NCI-H524 (cell line): ENCODE data around the gene RETREG1.
"Not testable (repeated sequence)": the region's sequence is repeated elsewhere in the genome, so short reads cannot be mapped to it uniquely, and the experiment has no call there.

ENCODE experiments used
- DNase-seq, 2 experiments: peaks; one replicate each; lab custom pipeline; 2025; lab: John Stamatoyannopoulos, UW

RETREG1 gene

DNA sequence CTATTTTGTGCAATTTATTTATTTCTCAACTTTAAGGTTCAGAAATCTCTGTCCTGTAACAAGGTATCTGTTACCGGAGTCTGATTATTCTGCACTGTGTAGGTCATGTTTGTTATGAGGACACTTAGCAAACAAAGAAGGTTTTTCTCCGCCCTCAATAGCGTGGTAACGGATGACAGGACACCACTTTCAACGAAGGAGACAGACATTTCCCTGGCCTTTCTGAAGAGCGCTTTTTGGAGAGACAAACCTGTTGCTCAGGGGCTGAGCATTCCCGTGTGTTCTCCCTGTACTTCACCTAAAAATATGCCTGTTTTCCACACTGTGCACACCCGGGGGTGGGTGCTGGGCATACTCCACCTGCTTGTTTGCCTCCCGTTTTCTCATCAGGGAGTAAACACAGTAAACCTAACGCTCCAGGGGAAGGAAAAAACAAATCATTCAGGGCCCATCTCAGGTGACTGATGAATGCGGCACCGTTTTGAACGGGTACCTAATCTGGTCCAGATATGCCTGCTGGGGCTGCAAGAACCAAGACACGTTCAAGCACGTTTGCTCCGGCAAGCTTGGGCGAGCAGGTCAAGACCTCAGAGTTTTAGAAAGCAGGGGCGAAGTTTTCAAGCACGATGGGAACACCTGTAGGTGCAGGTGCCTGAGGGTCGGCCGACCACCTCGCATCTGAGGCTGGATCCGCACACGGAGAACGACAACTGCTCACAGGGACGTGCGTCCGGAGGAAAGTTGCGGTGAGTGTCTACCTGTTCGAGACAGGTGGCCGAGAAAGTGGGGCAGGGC is 859 bp downstream of the RETREG1 start:
- DNase-seq = no peak

DNA sequence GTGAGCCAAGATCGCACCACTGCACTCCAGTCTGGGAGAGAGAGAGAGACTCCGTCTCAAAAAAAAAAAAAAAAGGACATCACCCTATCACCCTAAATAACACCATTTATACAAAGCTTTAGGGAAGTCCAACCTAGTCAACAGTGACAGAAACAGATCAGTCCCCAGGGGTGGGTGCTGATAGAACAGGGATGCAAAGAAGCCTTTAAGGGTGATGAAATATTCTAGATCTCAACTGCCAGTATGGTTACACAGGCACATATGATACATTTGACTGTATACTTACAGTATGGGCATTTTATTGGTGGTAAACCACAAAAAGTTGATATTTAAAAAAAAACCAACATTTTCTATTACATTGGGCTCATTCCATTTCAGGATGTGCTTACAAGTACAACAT is 4.8 kb downstream of the RETREG1 start:
- DNase-seq = no peak

DNA sequence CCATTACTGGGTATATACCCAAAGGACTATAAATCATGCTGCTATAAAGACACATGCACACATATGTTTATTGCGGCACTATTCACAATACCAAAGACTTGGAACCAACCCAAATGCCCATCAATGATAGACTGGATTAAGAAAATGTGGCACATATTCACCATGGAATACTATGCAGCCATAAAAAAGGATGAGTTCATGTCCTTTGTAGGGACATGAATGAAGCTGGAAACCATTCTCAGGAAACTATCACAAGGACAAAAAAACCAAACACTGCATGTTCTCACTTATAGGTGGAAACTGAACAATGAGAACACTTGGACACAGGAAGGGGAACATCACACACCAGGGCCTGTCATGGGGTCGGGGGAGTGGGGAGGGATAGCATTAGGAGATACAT is 5.9 kb downstream of the RETREG1 start:
- not testable (repeated sequence) for DNase-seq

DNA sequence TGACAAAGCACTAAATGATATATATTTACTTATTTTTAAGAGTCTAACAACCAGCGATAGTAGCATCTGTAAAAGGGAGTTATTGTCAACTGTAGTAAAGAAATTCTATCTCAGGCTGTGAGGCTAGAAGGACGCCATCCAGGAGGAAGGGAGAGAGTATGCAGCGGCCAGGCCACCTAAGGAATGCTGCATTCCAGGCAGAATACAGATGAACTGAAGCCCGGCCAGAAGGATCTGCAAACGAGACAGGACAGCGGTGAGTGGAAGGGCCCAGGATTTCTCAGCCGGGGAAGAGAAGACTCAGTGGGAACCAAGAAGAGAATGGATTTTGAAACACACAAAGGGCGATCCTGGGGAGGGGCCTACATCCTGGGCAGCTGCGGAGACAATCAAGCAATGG is 7.4 kb downstream of the RETREG1 start:
- no peak for DNase-seq

DNA sequence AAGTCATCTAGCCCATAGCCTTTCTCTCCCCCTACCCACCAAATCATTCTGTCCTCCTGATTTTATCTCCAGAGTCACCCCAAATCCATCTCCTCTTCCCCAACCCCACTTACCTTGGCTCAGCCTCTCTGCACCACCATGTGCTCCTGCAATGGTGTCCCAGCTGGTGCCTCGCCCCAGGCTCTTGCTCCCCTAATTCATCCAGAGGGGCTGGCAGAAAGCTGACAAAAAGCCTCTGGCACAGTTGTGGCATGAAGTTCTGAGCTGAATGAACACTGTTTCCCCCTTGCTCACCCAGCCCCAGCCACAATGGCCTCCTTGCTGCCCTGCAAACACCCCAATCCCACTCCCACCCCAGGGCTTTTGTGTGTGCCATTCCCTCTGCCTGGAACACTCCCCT is 10.2 kb downstream of the RETREG1 start:
- DNase-seq = no peak

GRCh38 chr5:16603701-16604100 is 13.1 kb downstream of the RETREG1 start:
- no peak for DNase-seq

DNA sequence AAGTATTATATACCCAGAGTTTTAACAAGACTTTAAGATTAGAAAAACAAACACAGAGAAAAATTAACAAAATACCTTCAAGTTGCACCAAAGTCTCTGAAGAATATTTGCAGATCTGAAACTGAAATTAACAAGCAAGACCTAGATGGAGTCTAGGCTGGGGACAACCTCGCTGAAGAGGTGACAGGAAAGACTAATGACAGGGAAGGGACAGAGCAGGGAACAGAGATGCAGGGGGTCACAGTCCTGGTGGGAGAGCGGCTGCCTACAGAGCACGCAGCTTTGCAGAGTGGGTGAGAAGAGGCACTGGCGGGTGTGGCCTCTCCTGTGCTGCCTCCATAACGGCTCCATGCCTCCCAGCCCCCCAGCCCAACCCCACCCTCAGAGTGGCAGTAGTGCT is 13.5 kb downstream of the RETREG1 start:
- no peak for DNase-seq

- DNase-seq = no peak
Measured at GRCh38 chr5:16602182-16602581, 14.6 kb downstream of the RETREG1 start.

- DNase-seq = no peak
Measured at GRCh38 chr5:16600946-16601345, 15.9 kb downstream of the RETREG1 start.

- DNase-seq = no peak
Measured at GRCh38 chr5:16600397-16600796, 16.4 kb downstream of the RETREG1 start.

DNA sequence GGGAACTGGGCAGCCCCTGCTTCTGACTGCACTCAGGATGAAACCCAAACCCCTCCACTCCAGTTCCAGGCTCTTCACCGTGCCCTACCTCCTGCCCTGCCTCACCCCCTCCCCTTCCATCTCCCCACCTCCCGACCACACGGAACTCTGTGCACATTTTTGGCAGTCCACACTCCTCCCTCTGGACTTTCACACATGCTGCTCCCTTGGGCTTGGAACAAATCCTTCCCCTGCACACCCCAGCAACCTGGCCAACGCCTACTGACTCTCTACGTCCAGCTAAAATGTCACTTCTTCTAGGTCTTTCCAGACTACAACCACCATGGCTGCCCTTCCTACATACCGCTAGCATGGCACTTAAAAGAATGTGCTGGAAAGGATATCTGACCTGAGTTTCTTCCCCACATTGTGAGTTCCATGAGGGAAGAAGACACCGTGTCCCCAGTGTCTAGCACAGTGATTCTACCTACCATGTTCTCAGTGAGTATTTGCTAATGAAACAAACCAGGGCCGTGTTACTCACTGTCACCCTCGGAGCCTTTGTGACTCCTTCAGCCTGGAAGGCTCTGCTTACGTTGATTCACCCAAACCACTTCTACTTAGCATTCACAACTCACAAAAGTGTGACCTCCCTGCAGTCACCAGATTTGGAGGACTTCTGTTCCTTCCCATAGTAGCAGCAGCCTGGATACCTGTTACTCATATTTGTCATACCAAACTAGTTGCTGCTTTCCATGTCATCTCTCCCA is 18.7 kb downstream of the RETREG1 start:
- no peak for DNase-seq

GRCh38 chr5:16596581-16596940 is 20.2 kb downstream of the RETREG1 start:
- no peak for DNase-seq

GRCh38 chr5:16595881-16596580 is 20.8 kb downstream of the RETREG1 start:
- DNase-seq = no peak

- DNase-seq = no peak
Measured at GRCh38 chr5:16593628-16594027, 23.2 kb downstream of the RETREG1 start.

GRCh38 chr5:16593013-16593412 is 23.8 kb downstream of the RETREG1 start:
- no peak for DNase-seq

DNA sequence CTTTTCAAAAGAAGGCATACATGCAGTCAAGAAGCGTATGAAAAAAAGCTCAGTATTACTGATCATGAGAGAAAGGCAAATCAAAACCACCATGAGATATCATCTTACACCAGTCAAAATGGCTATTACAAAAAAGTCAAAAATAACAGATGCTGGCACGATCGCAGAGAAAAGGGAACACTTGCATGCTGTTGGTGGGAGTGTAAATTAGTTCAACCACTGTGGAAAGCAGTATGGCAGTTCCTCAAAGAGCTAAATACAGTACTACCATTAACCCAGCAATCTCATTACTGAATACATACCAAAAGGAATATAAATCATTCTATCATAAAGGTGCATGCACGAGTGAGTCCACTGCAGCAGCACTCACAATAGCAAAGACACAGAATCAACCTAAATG is 24.5 kb downstream of the RETREG1 start:
- DNase-seq = no peak

DNA sequence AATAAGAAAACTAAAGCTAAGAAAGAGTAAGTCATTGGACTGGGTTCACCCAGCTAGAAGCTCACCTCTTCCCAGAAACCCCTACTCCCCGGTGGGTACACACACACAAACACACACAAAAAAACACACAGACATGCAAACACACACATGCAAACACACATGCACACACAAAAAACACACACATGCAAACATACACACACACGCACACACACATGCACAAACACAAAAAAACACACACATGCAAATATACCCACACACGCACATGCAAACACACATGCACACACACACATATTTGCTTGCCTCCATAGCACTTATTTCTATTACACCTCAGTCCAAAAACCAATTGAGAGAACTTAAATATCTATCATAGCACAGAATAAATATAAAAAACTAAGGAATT is 26.1 kb downstream of the RETREG1 start:
- no peak for DNase-seq

- no peak for DNase-seq
Measured at GRCh38 chr5:16589658-16590057, 27.1 kb downstream of the RETREG1 start.

DNA sequence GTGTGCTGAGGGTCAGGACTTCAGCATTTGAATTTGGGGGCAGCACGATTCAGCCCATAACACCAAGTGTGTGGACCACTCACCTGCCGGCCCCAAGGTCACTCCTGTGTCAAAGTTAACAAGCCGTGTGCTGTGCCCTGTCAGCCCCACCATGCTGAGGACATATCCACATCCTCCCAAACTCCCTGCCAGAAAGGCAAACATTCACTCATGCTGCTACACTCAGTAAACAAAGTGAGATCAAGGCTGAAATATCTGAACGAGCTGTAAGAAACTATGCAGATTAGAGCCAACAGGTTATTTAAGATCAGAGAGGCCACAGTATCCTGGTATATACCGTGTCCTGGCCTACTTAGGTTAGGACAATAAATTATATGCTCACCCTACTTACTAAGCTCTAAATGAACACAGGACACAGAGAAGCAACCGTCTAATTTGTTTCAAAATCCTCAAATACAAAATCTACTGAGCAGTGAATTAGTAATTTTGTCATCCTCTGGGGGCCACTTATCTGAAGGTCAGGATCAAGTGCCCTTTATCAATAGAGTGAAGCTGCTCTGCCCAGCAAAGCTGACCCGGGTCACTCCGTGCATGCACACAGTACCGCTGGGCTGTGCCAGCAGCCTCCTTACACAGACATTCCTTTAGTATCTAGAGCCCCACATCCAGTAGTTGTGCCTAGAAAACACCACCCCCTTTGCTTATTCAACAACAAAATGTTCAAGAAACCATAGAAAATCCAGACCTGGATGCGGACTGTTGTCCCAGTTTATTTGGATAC is 28.2 kb downstream of the RETREG1 start:
- no peak for DNase-seq

DNA sequence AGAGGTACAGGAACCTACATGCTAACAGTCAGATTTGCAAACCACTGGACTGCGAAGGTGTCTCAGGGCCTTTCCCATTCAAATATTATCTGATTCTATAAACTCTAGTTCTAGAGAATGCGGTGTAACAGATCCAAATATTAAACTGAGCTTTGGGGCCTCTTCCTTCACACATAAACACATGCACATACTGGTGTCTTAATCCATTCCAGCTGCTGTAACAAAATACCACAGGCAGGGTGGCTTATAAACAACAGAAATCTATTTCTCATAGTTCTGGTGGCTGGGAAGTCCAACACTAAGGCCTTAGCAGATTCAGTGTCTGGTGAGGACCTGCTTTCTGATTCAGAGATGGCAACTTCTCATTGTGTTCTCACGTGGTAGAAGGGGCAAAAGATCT is 30.2 kb downstream of the RETREG1 start:
- no peak for DNase-seq

- no peak for DNase-seq
Measured at GRCh38 chr5:16585041-16585667, 31.6 kb downstream of the RETREG1 start.

GRCh38 chr5:16582081-16582480 is 34.7 kb downstream of the RETREG1 start:
- DNase-seq = no peak
